OCI-LY7 (cell line): ENCODE measurements around the gene DVL2. TPM values are rescaled to one million over a fixed set of nuclear protein-coding genes. Genes with fewer than 3 reads are reported as not detected.
A peak's percentile ranks its signal among the peaks of the same experiment; 100 is the strongest.

Source experiments
- BruUV-seq: library from RNA; stranded (reverse); fragments of 400-500 nt; replicated peaks from 2 replicates; lab custom pipeline; 2021; lab: Mats Ljungman, UMichigan
- CTCF ChIA-PET: fragments of 300-600 bp; sonication (Branson Sonifier 250); formaldehyde crosslinking; loops from one replicate; lab custom pipeline; 2022; ENCODE audit warnings: antibody characterized with exemption; ENCODE audit not compliant: unreplicated experiment; lab: Charles Lee
- POLR2A ChIA-PET: fragments of 300-600 bp; sonication (Branson Sonifier 250); formaldehyde crosslinking; loops from one replicate; lab custom pipeline; 2022; ENCODE audit warnings: antibody characterized with exemption; lab: Charles Lee
- DNase-seq: peaks from one replicate; pipeline ENCODE4 v3.0.0-alpha.2; 2015; ENCODE audit warnings: low spot score
- H2AFZ ChIP-seq: fragments of 200-600 bp; sonication (generic), shearing (Covaris generic); 2 replicates; pipeline ENCODE4 v1.6.1; 2014; ENCODE audit warnings: mild to moderate bottlenecking, antibody characterized with exemption, low read length, moderate library complexity
- H3K27ac ChIP-seq: fragments of 200-600 bp; sonication (generic); 2 replicates; pipeline ENCODE4 v1.5.1; 2014; ENCODE audit warnings: mixed run types, low read depth, mild to moderate bottlenecking, moderate library complexity, low read length, inconsistent platforms; ENCODE audit not compliant: poor library complexity, severe bottlenecking
- H3K36me3 ChIP-seq: fragments of 200-600 bp; sonication (generic); 2 replicates; pipeline ENCODE4 v1.6.1; 2014; ENCODE audit warnings: mild to moderate bottlenecking, antibody characterized with exemption, low read length, moderate library complexity, mixed read lengths; ENCODE audit not compliant: insufficient read depth
- H3K4me1 ChIP-seq: fragments of 200-600 bp; sonication (generic); 2 replicates; pipeline ENCODE4 v1.5.1; 2014; ENCODE audit warnings: mild to moderate bottlenecking, low read length; ENCODE audit not compliant: insufficient read depth, poor library complexity, severe bottlenecking
- H3K4me2 ChIP-seq: fragments of 200-600 bp; sonication (generic); 2 replicates; pipeline ENCODE4 v1.6.1; 2014; ENCODE audit warnings: mild to moderate bottlenecking, low read length
- H3K4me3 ChIP-seq: fragments of 200-600 bp; sonication (generic); 2 replicates; pipeline ENCODE4 v1.5.1; 2014; ENCODE audit warnings: mild to moderate bottlenecking, low read depth, low read length; ENCODE audit not compliant: poor library complexity, severe bottlenecking
- H3K79me2 ChIP-seq: fragments of 200-600 bp; sonication (generic); 2 replicates; pipeline ENCODE4 v1.6.1; 2016; ENCODE audit warnings: low read depth, mild to moderate bottlenecking, low read length, moderate library complexity, mixed read lengths; ENCODE audit not compliant: insufficient read depth
- H3K9me2 ChIP-seq: fragments of 200-600 bp; sonication (generic); 2 replicates; pipeline ENCODE4 v1.6.1; 2016; ENCODE audit warnings: mild to moderate bottlenecking, low read length, mixed read lengths; ENCODE audit not compliant: insufficient read depth
- H3K9me3 ChIP-seq: fragments of 200-600 bp; sonication (generic); 2 replicates; pipeline ENCODE4 v1.6.1; 2014; ENCODE audit warnings: mild to moderate bottlenecking, mixed run types, low read length, mixed read lengths
- H4K20me1 ChIP-seq: fragments of 200-600 bp; sonication (generic); 2 replicates; pipeline ENCODE4 v1.6.1; 2014; ENCODE audit warnings: mild to moderate bottlenecking, antibody characterized with exemption, low read length, moderate library complexity, mixed read lengths; ENCODE audit not compliant: insufficient read depth
- CTCF ChIP-seq: fragments of 200-600 bp; sonication (generic); conservative IDR thresholded peaks from 2 replicates; pipeline ENCODE4 v1.5.1; 2014; ENCODE audit warnings: mild to moderate bottlenecking, antibody characterized with exemption, low read length, moderate library complexity, mixed read lengths
- EZH2phosphoT487 ChIP-seq: fragments of 200-600 bp; sonication (generic); IDR thresholded peaks from 2 replicates; pipeline ENCODE4 v1.6.1; 2018; ENCODE audit warnings: low read depth, borderline replicate concordance, mild to moderate bottlenecking, mixed run types, antibody characterized with exemption, low read length, moderate library complexity, mixed read lengths
- intact Hi-C: fragments of 100-400 bp; cut with micrococcal nuclease; formaldehyde crosslinking; loops from one replicate; pipeline ENCODE4 v1.10.0; 2022; ENCODE audit not compliant: unreplicated experiment
- total RNA-seq, 2 experiments: library from RNA; depleted of rRNA in 1 of 2; stranded (reverse); fragments of >200 nt in 1 of 2; shearing (Covaris generic) in 1 of 2; gene quantifications; 2 replicates each; pipeline ENCODE4 v1.2.3, GENCODE V29; 2014 to 2022

DVL2 gene
- total RNA-seq, 2 experiments from 2014 or later, result 98.8 to 99.9 TPM

DNA sequence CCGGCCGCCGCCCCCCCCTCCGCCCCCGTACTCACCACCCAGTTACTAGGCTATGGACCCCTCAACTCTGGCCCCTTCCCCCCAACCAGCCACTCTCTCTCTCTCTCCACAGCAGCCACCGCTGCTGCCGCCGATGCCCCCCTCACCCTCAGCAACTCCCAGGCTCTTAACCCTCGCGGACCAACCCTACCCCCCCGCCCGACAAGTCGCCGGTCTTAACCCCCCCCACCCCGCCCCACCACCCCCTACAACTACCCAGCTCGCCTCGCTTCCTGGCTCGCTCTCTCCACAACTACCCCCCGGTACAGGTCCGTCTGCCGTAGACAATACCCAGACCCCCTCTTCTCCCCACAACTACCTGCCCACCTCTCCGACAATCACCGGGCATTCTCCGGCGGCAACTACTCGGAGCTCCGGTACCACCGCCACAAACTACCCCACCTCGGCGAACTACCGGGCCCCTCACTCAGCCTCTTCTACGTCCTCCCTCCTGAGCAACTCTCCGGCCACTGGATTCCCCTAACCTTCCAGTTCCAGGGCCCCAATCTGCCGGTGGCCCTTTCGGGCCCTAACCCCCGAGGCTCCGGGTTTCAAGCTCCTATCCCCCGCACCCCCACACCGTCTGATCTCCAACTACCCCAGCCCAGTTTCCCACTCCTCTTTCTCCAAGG, 4.2 kb upstream of the DVL2 start:
- Histone ChIP-seq H3K36me3 (peaks cover 52% of the 10 kb centered on the region), H4K20me1 (0 out of 2 replicates have a peak, but pooled peaks cover 8% of the 10 kb centered on the region), H3K9me3 (no peaks in the 10 kb centered on the region), H3K4me3 (peak overlapping the region; percentile 100), H3K27ac (peak overlapping the region; percentile 86), H3K4me1 (peaks cover 60% of the 10 kb centered on the region), H3K79me2 (peaks cover 34% of the 10 kb centered on the region), H3K9me2 (no peaks in the 10 kb centered on the region), H2AFZ (no peak overlapping the region; the same call in 1 of the 2 replicates), H3K4me2 (peak overlapping the region; percentile 82)
- peak; percentile 48 for DNase-seq
- intact Hi-C loops, result loop anchor here (2.0 to 5.0 kb wide), 3 partner anchors 14 to 244 kb away; partner anchors contain the start of genes ELP5, POLR2A and SLC35G6
- ChIA-PET POLR2A (interaction anchor here (0.6 to 0.7 kb wide), 2 partner anchors 38 to 112 kb away, joined by 6 to 7 read pairs; no protein-coding TSS in a partner anchor), CTCF (interaction anchor here (0.8 to 1.4 kb wide), 2 partner anchors 18 to 319 kb away, joined by 3 to 4 read pairs; no protein-coding TSS in a partner anchor)
- TF ChIP-seq CTCF (no peak), EZH2phosphoT487 (no peak)
- BruUV-seq, result no TSS peak

DNA sequence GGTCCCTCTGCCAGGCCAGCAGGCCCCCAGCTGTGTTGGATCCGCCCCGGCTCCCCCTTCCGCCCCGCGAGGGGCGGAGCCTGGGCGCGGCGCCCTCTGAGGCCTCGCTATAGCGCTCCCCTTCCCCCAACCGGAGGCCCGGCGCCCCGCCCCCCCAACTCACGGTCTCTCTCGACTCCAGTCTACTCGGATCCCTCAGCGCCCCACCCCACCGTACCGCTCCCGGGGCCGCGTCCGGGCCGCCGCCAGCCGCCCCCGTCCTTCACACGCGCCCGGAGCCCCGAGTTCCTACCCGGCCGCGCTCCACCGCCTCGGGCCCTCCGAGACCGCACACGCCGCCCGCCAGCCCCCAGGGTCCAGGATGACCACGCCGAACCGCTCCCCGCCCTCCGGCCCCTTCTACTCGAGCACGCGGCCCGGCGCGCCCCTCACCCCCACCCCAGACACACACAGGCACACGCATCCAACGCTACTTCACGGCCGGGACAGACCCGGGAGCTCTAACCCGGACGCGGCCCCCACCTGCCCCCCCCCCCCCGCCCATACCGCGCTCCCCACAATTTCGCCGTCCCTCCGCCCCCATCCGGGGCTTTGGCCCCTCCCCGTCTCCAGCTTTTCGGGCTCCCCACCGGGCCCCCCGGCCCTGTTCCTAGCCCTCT, 3.6 kb upstream of the DVL2 start:
- peak overlapping the region; percentile 86 for H3K27ac ChIP-seq
- 0 out of 2 replicates have a peak, but pooled peaks cover 8% of the 10 kb centered on the region for H4K20me1 ChIP-seq
- BruUV-seq, result no TSS peak
- TF ChIP-seq CTCF (no peak), EZH2phosphoT487 (no peak)
- no peaks in the 10 kb centered on the region for H3K9me3 ChIP-seq
- peaks cover 45% of the 10 kb centered on the region for H3K36me3 ChIP-seq
- POLR2A ChIA-PET, result interaction anchor here (0.6 to 0.7 kb wide), 2 partner anchors 38 to 113 kb away, joined by 6 to 7 read pairs; no protein-coding TSS in a partner anchor
- peak; percentile 87 for DNase-seq
- peak overlapping the region; percentile 100 for H3K4me3 ChIP-seq
- H3K4me1 ChIP-seq, result peaks cover 54% of the 10 kb centered on the region
- peaks cover 41% of the 10 kb centered on the region for H3K79me2 ChIP-seq
- CTCF ChIA-PET, result interaction anchor here (1.4 kb wide), 1 partner anchor 17 kb away, joined by 3 read pairs; no protein-coding TSS in a partner anchor
- H3K9me2 ChIP-seq, result no peaks in the 10 kb centered on the region
- no peak overlapping the region for H2AFZ ChIP-seq
- peak overlapping the region; percentile 82 for H3K4me2 ChIP-seq
- intact Hi-C loops, result loop anchor here (2.0 to 5.0 kb wide), 3 partner anchors 15 to 244 kb away; partner anchors contain the start of genes ELP5, POLR2A and SLC35G6
